Glomerular endothelial cell (primary cell): ENCODE measurements around the gene GMDS. TPM values are rescaled to one million over a fixed set of nuclear protein-coding genes. Genes with fewer than 3 reads are reported as not detected.
A peak's percentile ranks its signal among the peaks of the same experiment; 100 is the strongest.

Experiments used
- DNase-seq: peaks from one replicate; pipeline ENCODE4 v3.0.0-alpha.2; 2011; ENCODE audit warnings: low read depth, low spot score; ENCODE audit errors: extremely low read depth
- total RNA-seq: library from RNA; depleted of rRNA; stranded (reverse); fragments of >200 nt; gene quantifications from 2 replicates; pipeline ENCODE4 v1.2.3, GENCODE V29; 2015

The GMDS gene
- total RNA-seq, 1 donor from 2014 or later = 26.3 TPM

GRCh38 chr6:1957746-1958145 is 287.7 kb downstream of the GMDS start:
- no peak for DNase-seq

- no peak for DNase-seq
Observed at GRCh38 chr6:1952740-1953360, 292.6 kb downstream of the GMDS start.

GRCh38 chr6:1950631-1951030 is 294.8 kb downstream of the GMDS start:
- DNase-seq = no peak

GRCh38 chr6:1949538-1949937 is 295.9 kb downstream of the GMDS start:
- no peak for DNase-seq

- no peak for DNase-seq
Observed at GRCh38 chr6:1947922-1948321, 297.5 kb downstream of the GMDS start.

GRCh38 chr6:1946583-1946982 is 298.8 kb downstream of the GMDS start:
- no peak for DNase-seq

GRCh38 chr6:1945235-1945832 is 300.1 kb downstream of the GMDS start:
- DNase-seq = no peak

GRCh38 chr6:1942834-1943233 is 302.6 kb downstream of the GMDS start:
- no peak for DNase-seq

GRCh38 chr6:1941534-1941933 is 303.9 kb downstream of the GMDS start:
- no peak for DNase-seq

- no peak for DNase-seq
Observed at GRCh38 chr6:1940381-1940780, 305.0 kb downstream of the GMDS start.

- DNase-seq = no peak
Observed at GRCh38 chr6:1933292-1933691, 312.1 kb downstream of the GMDS start.

GRCh38 chr6:1931817-1932216 is 313.6 kb downstream of the GMDS start:
- DNase-seq = no peak

GRCh38 chr6:1930356-1930755 is 315.0 kb downstream of the GMDS start:
- no peak for DNase-seq

- DNase-seq = no peak
Observed at GRCh38 chr6:1929931-1930330, 315.5 kb downstream of the GMDS start.

GRCh38 chr6:1925743-1926430 is 319.5 kb downstream of the GMDS start:
- DNase-seq = no peak

GRCh38 chr6:1923449-1923848 is 322.0 kb downstream of the GMDS start:
- no peak for DNase-seq

- peak; percentile 73 for DNase-seq
Observed at GRCh38 chr6:1917626-1918371, 327.6 kb downstream of the GMDS start.

- DNase-seq = no peak
Observed at GRCh38 chr6:1916334-1917070, 328.9 kb downstream of the GMDS start.

GRCh38 chr6:1915226-1915625 is 330.2 kb downstream of the GMDS start:
- DNase-seq = no peak

- DNase-seq = no peak
Observed at GRCh38 chr6:1913577-1913976, 331.8 kb downstream of the GMDS start.

GRCh38 chr6:1912731-1913130 is 332.7 kb downstream of the GMDS start:
- DNase-seq = no peak
